Fibroblast of lung (primary cell): Measurements from ENCODE around the gene EFHC1. TPM values are rescaled to one million over a fixed set of nuclear protein-coding genes. Genes with fewer than 3 reads are reported as not detected.

ENCODE experiments used
- DNase-seq, 2 donors: peaks; one replicate each; pipeline versions ENCODE4 v3.0.0 to v3.0.0-alpha.2; 2010; ENCODE audit warnings: low read depth in 2 of 2
- H2AFZ ChIP-seq: 2 replicates; pipeline ENCODE4 v1.5.1; 2012; ENCODE audit warnings: low read length, control low read depth, inconsistent platforms
- H3K27ac ChIP-seq: 2 replicates; pipeline ENCODE4 v1.5.1; 2011; ENCODE audit warnings: low read length, control low read depth; ENCODE audit not compliant: insufficient read depth
- H3K27me3 ChIP-seq: 2 replicates; pipeline ENCODE4 v1.5.1; 2011; ENCODE audit warnings: mild to moderate bottlenecking, low read length; ENCODE audit not compliant: control insufficient read depth, insufficient read depth
- H3K36me3 ChIP-seq: 2 replicates; pipeline ENCODE4 v1.5.1; 2011; ENCODE audit warnings: low read length; ENCODE audit not compliant: control insufficient read depth, insufficient read depth
- H3K4me1 ChIP-seq: 2 replicates; pipeline ENCODE4 v1.5.1; 2011; ENCODE audit warnings: low read length; ENCODE audit not compliant: control insufficient read depth, insufficient read depth; ENCODE audit errors: extremely low read depth
- H3K4me2 ChIP-seq: 2 replicates; pipeline ENCODE4 v1.5.1; 2011; ENCODE audit warnings: low read length, control low read depth; ENCODE audit not compliant: insufficient read depth; ENCODE audit errors: extremely low read depth
- H3K4me3 ChIP-seq, 4 experiments: fragments of 200-600 bp in 1 of 4; sonication (generic) in 1 of 4; replicated peaks in 1 of 4; 2 replicates each; pipeline ENCODE4 v1.5.1; 2011 to 2016; ENCODE audit warnings: low read length in 4 of 4, low read depth in 3 of 4, mild to moderate bottlenecking in 3 of 4, control low read depth in 2 of 4, inconsistent platforms in 1 of 4, mixed read lengths in 1 of 4; ENCODE audit not compliant: insufficient read depth in 1 of 4; ENCODE audit errors: control extremely low read depth in 1 of 4
- H3K79me2 ChIP-seq: 2 replicates; pipeline ENCODE4 v1.5.1; 2012; ENCODE audit warnings: mild to moderate bottlenecking, low read length, inconsistent platforms; ENCODE audit not compliant: control insufficient read depth, insufficient read depth
- H3K9ac ChIP-seq: 2 replicates; pipeline ENCODE4 v1.5.1; 2011; ENCODE audit warnings: mild to moderate bottlenecking, low read length, control low read depth; ENCODE audit not compliant: insufficient read depth
- H3K9me3 ChIP-seq: 2 replicates; pipeline ENCODE4 v1.5.1; 2012; ENCODE audit warnings: low read depth, low read length; ENCODE audit not compliant: control insufficient read depth, insufficient read depth
- H4K20me1 ChIP-seq: 2 replicates; pipeline ENCODE4 v1.5.1; 2011; ENCODE audit warnings: low read length; ENCODE audit not compliant: control insufficient read depth, insufficient read depth; ENCODE audit errors: extremely low read depth
- EZH2 ChIP-seq: IDR thresholded peaks from 2 replicates; pipeline ENCODE4 v1.5.1; 2012; ENCODE audit warnings: low read length, control low read depth, mild to moderate bottlenecking; ENCODE audit errors: missing control alignments
- polyA plus RNA-seq, 2 donors: library from polyadenylated mRNA; depleted of rRNA in 1 of 2; stranded (reverse) in 1 of 2; unstranded in 1 of 2; fragments of >200 nt; gene quantifications; 2 replicates each; pipeline ENCODE4 v1.2.1, GENCODE V29; 2011 to 2012; ENCODE audit warnings: missing spikeins in 1 of 2
- total RNA-seq: library from RNA; depleted of rRNA; stranded (reverse); fragments of >200 nt; gene quantifications from 2 replicates; pipeline ENCODE4 v1.2.1, GENCODE V29; 2014
- TF ChIP-seq, protein P1 (sequence below), 2 donors: IDR thresholded peaks in 1 of 2; conservative IDR thresholded peaks in 1 of 2; 1 replicate in 1 of 2; 2 replicates in 1 of 2; pipeline ENCODE4 v1.5.1; 2011 to 2012; ENCODE audit warnings: low read length in 2 of 2, control low read depth in 1 of 2, inconsistent platforms in 1 of 2, low read depth in 1 of 2, mild to moderate bottlenecking in 1 of 2

EFHC1 gene
- total and polyA plus RNA-seq, 2 donors (not counting 1 experiment from before 2014, with no cell fraction given): 29.4 to 32.9 TPM

- peaks cover 32% of the 10 kb centered on the region for H3K36me3 ChIP-seq
- H3K27ac ChIP-seq: peak overlapping the region; percentile 18
- peaks cover 31% of the 10 kb centered on the region for H3K4me1 ChIP-seq
- no peaks in the 10 kb centered on the region for H3K9me3 ChIP-seq
- H3K9ac ChIP-seq: no peak overlapping the region
- no peak overlapping the region for H3K4me3 ChIP-seq
- no peak overlapping the region for H3K4me2 ChIP-seq
- H3K79me2 ChIP-seq: peaks cover under 1% of the 10 kb centered on the region
- TF ChIP-seq EZH2: no peak
- TF ChIP-seq, protein P1, sequence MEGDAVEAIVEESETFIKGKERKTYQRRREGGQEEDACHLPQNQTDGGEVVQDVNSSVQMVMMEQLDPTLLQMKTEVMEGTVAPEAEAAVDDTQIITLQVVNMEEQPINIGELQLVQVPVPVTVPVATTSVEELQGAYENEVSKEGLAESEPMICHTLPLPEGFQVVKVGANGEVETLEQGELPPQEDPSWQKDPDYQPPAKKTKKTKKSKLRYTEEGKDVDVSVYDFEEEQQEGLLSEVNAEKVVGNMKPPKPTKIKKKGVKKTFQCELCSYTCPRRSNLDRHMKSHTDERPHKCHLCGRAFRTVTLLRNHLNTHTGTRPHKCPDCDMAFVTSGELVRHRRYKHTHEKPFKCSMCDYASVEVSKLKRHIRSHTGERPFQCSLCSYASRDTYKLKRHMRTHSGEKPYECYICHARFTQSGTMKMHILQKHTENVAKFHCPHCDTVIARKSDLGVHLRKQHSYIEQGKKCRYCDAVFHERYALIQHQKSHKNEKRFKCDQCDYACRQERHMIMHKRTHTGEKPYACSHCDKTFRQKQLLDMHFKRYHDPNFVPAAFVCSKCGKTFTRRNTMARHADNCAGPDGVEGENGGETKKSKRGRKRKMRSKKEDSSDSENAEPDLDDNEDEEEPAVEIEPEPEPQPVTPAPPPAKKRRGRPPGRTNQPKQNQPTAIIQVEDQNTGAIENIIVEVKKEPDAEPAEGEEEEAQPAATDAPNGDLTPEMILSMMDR (conservative IDR thresholded peaks at IDR 0.05 in 1 of 2, IDR thresholded peaks at IDR 0.05 in 1 of 2; ENCODE audit: low read depth in 1 of 2, low read length in 2 of 2): no peak
- H2AFZ ChIP-seq: no peak overlapping the region
- DNase-seq: no peak
- H3K27me3 ChIP-seq: no peaks in the 10 kb centered on the region
- no peaks in the 10 kb centered on the region for H4K20me1 ChIP-seq
These were observed 79.6 kb downstream of the EFHC1 start for GRCh38 chr6:52499681-52500236.

GRCh38 chr6:52500238-52501129 lies 80.3 kb downstream of the EFHC1 start:
- peaks cover 40% of the 10 kb centered on the region for H3K36me3 ChIP-seq
- no peak overlapping the region for H3K4me2 ChIP-seq
- H4K20me1 ChIP-seq: no peaks in the 10 kb centered on the region
- peaks cover 35% of the 10 kb centered on the region for H3K4me1 ChIP-seq
- no peak overlapping the region for H3K9ac ChIP-seq
- H3K9me3 ChIP-seq: no peaks in the 10 kb centered on the region
- no peak for TF ChIP-seq EZH2
- TF ChIP-seq, protein P1 (conservative IDR thresholded peaks at IDR 0.05 in 1 of 2, IDR thresholded peaks at IDR 0.05 in 1 of 2; ENCODE audit: low read depth in 1 of 2, low read length in 2 of 2): no peak
- H3K79me2 ChIP-seq: peaks cover 2% of the 10 kb centered on the region
- H2AFZ ChIP-seq: no peak overlapping the region
- DNase-seq: no peak
- H3K27ac ChIP-seq: no peak overlapping the region
- no peak overlapping the region for H3K4me3 ChIP-seq
- H3K27me3 ChIP-seq: no peaks in the 10 kb centered on the region

- H3K4me3 ChIP-seq: no peak overlapping the region
- H3K9ac ChIP-seq: no peak overlapping the region
- DNase-seq: no peak
- no peak overlapping the region for H3K4me2 ChIP-seq
- H3K27me3 ChIP-seq: no peaks in the 10 kb centered on the region
- no peak overlapping the region for H2AFZ ChIP-seq
- no peaks in the 10 kb centered on the region for H4K20me1 ChIP-seq
- no peaks in the 10 kb centered on the region for H3K9me3 ChIP-seq
- peaks cover 41% of the 10 kb centered on the region for H3K4me1 ChIP-seq
- TF ChIP-seq, protein P1 (conservative IDR thresholded peaks at IDR 0.05 in 1 of 2, IDR thresholded peaks at IDR 0.05 in 1 of 2; ENCODE audit: low read depth in 1 of 2, low read length in 2 of 2): no peak
- no peak for TF ChIP-seq EZH2
- peaks cover 9% of the 10 kb centered on the region for H3K79me2 ChIP-seq
- H3K27ac ChIP-seq: no peak overlapping the region
- peaks cover 53% of the 10 kb centered on the region for H3K36me3 ChIP-seq
These were observed 82.3 kb downstream of the EFHC1 start for GRCh38 chr6:52502306-52503029.
